Epithelial cell of proximal tubule (primary cell): Measurements from ENCODE around the gene SMKR1. TPM values are rescaled to one million over a fixed set of nuclear protein-coding genes. Genes with fewer than 3 reads are reported as not detected.

Experiments used
- DNase-seq: peaks from one replicate; pipeline ENCODE4 v3.0.0-alpha.2; 2011; ENCODE audit warnings: low read depth
- H3K4me3 ChIP-seq: 2 replicates; pipeline ENCODE4 v1.5.1; 2011; ENCODE audit warnings: low read depth, mild to moderate bottlenecking, low read length
- total RNA-seq: library from RNA; depleted of rRNA; stranded (reverse); fragments of >200 nt; gene quantifications from 2 replicates; pipeline ENCODE4 v1.2.3, GENCODE V29; 2015
- TF ChIP-seq, protein P1 (sequence below): conservative IDR thresholded peaks from 2 replicates; pipeline ENCODE4 v1.5.1; 2012; ENCODE audit warnings: low read depth, mild to moderate bottlenecking, low read length

SMKR1 gene
- total RNA-seq, 1 donor from 2014 or later, result not detected

DNA sequence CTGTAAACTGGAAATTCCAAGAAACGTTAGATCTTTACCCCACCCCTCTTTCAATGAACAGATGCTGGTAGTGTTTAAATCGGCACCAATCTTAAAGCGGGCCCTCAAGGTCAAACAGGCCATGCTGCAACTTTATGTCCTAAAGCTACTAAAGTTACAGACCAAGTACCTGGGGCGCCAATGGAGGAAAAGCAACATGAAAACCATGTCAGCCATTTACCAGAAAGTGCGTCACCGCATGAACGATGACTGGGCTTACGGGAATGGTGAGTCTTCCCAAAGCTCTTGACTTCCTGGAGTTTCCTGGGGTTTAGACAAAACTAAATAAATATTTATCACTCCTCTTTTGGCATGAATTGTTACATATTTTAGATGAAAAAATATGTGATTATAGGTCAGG lies 19.6 kb upstream of the SMKR1 start:
- no peak for DNase-seq
- TF ChIP-seq, protein P1, sequence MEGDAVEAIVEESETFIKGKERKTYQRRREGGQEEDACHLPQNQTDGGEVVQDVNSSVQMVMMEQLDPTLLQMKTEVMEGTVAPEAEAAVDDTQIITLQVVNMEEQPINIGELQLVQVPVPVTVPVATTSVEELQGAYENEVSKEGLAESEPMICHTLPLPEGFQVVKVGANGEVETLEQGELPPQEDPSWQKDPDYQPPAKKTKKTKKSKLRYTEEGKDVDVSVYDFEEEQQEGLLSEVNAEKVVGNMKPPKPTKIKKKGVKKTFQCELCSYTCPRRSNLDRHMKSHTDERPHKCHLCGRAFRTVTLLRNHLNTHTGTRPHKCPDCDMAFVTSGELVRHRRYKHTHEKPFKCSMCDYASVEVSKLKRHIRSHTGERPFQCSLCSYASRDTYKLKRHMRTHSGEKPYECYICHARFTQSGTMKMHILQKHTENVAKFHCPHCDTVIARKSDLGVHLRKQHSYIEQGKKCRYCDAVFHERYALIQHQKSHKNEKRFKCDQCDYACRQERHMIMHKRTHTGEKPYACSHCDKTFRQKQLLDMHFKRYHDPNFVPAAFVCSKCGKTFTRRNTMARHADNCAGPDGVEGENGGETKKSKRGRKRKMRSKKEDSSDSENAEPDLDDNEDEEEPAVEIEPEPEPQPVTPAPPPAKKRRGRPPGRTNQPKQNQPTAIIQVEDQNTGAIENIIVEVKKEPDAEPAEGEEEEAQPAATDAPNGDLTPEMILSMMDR, result no peak
- H3K4me3 ChIP-seq, result no peak overlapping the region

DNA sequence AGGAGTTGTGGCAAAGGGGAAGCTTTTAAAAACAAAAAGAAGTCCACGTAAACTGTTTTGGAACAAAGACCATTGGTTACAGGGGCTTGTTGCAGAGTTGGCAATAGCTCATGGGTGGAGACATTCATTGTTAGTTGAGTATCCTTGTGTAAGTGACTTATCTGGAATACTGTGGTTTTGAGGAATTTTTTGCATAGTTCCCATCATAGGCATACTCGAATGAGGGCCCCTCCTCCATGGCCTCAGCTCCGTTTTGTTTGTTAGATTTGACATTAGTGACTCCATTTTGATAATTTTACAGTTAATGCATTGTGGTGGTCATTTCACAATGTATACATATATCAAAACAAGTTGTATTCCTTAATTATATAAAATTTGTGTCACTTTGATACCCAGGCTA lies 12.8 kb upstream of the SMKR1 start:
- no peak overlapping the region for H3K4me3 ChIP-seq
- DNase-seq, result no peak
- TF ChIP-seq, protein P1, result no peak

DNA sequence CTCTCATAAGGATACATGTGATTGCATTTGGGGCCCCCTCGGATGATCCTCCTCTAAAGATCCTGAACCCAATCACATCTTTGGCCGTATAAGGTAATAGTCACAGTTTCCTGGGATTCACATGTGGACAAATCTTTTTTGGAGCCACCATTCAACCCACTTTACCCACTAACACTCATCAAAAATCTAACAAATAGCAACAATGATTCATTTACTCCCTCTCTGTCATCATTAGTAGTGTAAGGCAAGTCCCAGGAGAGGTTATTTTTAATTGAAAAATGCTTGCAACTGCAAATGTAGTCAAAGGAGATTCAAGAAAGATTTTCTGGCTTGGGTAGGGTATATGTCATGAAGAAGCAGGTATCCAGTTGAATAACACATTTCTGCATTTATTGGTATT lies 9.9 kb upstream of the SMKR1 start:
- TF ChIP-seq, protein P1, result no peak
- H3K4me3 ChIP-seq, result no peak overlapping the region
- DNase-seq, result no peak

DNA sequence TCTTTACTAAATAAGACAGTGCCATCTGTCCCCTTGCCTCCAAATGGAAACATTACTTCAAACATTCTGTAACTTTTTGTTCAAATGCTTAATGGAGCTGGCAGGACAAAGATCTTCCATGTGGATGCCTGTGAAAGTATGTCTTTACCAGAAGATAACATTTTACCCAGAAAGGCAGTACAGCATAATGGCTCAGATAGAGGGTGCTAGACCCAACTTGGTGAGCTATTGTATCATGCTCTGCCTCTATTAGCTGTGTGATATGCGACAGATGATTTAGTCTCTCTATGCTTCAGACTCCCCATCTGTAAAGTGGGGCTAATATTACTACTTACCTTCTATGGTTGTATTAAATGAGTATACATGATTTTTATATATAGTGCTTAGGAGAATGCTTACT lies 8.8 kb upstream of the SMKR1 start:
- DNase-seq, result no peak
- TF ChIP-seq, protein P1, result peak; percentile 41
- no peak overlapping the region for H3K4me3 ChIP-seq

DNA sequence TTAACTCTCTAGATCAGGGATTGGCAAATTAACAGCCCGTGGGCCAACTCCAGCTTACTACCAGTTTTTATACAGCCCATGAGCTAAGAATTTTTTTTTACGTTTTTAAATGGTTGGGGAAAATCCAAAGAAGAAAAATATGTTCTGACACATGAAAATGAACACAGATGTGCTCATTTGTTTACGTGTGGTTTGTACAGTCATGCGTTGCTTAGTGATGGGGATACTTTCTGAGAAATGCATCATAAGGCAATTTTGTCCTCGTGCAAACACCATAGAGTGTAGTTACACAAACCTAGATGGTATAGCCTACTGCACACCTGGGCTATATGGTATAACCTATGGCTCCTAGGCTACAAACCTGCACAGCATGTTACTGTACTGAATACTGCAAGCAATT lies 8.3 kb upstream of the SMKR1 start:
- no peak overlapping the region for H3K4me3 ChIP-seq
- TF ChIP-seq, protein P1, result no peak
- DNase-seq, result no peak

DNA sequence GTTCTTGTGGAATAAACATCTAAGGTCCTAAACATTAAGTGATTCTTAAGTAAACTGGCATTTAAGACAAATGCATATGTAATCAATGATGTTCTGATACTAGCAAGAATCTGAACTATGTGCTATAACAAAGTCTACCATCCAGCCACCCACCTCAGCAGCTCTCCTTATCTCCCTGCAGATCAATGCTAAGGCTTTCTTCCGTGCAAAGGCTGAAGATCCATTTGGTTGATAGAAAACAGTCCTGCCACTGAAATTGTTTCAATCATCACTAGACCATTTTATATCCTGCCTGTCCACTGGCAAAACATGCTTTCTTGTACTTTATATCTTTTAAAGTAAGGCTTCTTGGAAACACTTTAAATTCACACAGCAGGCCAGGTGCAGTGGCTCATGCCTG lies 6.3 kb upstream of the SMKR1 start:
- H3K4me3 ChIP-seq, result no peak overlapping the region
- DNase-seq, result no peak
- TF ChIP-seq, protein P1, result no peak

DNA sequence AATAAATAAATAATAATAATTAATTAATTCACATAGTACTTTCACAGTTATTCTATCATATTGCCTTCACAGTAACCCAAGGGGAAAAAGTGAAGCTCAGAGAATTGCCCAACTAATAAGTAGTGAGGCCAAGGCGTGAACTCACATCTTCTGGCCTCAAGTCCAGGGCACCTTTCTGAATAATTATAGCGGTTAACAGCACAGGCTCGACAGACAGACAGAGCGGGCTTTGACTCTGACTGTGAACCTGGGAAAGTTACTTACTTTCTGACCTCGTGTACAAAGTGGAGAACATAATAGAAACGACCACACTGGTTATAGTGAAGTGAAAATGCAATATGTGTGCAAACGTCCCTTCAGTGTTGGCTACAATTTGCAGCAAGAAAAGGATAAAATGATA lies 5.7 kb upstream of the SMKR1 start:
- TF ChIP-seq, protein P1, result no peak
- DNase-seq, result no peak
- no peak overlapping the region for H3K4me3 ChIP-seq
